ENCODE measurements around the gene ZC3H12D.
A peak's percentile ranks its signal among the peaks of the same experiment; 100 is the strongest.

ZC3H12D gene

GRCh38 chr6:149470948-149471347 lies 13.9 kb downstream of the ZC3H12D start:
- H3K18ac ChIP-seq (ENCODE audit: low read length): peak overlapping the region; percentile 36
- H2AK5ac ChIP-seq (ENCODE audit: low read depth, low read length): no peak overlapping the region

DNA sequence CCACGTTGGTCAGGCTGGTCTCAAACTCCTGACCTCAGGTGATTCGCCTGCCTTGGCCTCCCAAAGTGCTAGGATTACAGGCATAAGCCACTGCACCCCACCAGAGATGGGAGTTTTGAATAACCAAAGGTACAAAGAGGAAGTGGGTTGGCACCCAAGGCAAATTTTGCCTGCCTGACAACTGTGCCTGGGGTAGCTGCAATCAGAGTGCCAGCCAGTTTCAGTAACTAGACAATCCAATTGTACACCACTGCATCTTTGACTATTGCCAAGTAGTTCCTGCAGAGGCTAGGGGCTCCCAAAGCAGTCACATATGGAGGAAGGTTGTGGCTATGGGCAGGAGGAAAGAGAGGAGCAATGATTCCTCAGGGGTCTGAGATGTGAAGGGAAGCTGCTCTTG lies 16.6 kb downstream of the ZC3H12D start:
- no peaks in the 10 kb centered on the region for H3K36me3 ChIP-seq (replicated peaks in 1 of 2; ENCODE audit: control insufficient read depth in 2 of 2, insufficient read depth in 2 of 2, low read length in 2 of 2)
- no peak overlapping the region for H3K14ac ChIP-seq (ENCODE audit: low read length)
- no peaks in the 10 kb centered on the region for H3K79me1 ChIP-seq (ENCODE audit: low read depth, low read length)
- H3K4me2 ChIP-seq (ENCODE audit: insufficient read depth, low read length, poor library complexity, severe bottlenecking): no peak overlapping the region
- no peak for DNase-seq (ENCODE audit: low spot score)
- no peak overlapping the region for H3K9ac ChIP-seq (ENCODE audit: low read depth, low read length, poor library complexity)
- no peak overlapping the region for H4K91ac ChIP-seq (ENCODE audit: low read depth, low read length, poor library complexity)
- H3K18ac ChIP-seq (ENCODE audit: low read length): no peak overlapping the region
- no peak overlapping the region for H3K23ac ChIP-seq (ENCODE audit: low read depth, low read length, poor library complexity)
- no peak overlapping the region for H4K8ac ChIP-seq (ENCODE audit: low read depth, low read length)
- H2AK5ac ChIP-seq (ENCODE audit: low read depth, low read length): no peak overlapping the region
- no peak overlapping the region for H2BK120ac ChIP-seq (ENCODE audit: low read depth, low read length)
- H2BK5ac ChIP-seq (ENCODE audit: low read length): no peak overlapping the region
- no peaks in the 10 kb centered on the region for H3K9me3 ChIP-seq (replicated peaks in 1 of 2; ENCODE audit: control insufficient read depth in 2 of 2, insufficient read depth in 1 of 2, low read depth in 1 of 2, low read length in 2 of 2)
- no peak overlapping the region for H2BK12ac ChIP-seq (ENCODE audit: low read length)
- no peak overlapping the region for H2AFZ ChIP-seq (ENCODE audit: low read length)
- WGBS, 2 donors (ENCODE audit: extremely low coverage in 2 of 2, insufficient read length in 2 of 2, insufficient replicate concordance in 1 of 2): no CpG with 5 or more reads among the region's 2 CpGs
- no peak overlapping the region for H3K4me3 ChIP-seq (ENCODE audit: low read length in 2 of 2)
- no peak overlapping the region for H3K27ac ChIP-seq (replicated peaks; ENCODE audit: low read length)
- H3K4ac ChIP-seq (ENCODE audit: low read length): no peak overlapping the region
- H3K27me3 ChIP-seq (ENCODE audit: control insufficient read depth in 3 of 3, insufficient read depth in 3 of 3, low read depth in 1 of 3, low read length in 3 of 3): no peaks in the 10 kb centered on the region
- no peak overlapping the region for H2BK15ac ChIP-seq (ENCODE audit: low read length)
- peaks cover 0 to 2% of the 10 kb centered on the region in 2 donors for H3K4me1 ChIP-seq (ENCODE audit: control insufficient read depth in 2 of 2, insufficient read depth in 1 of 2, low read depth in 1 of 2, low read length in 2 of 2)

More at GRCh38 chr6:149470948-149471347, 13.9 kb downstream of the ZC3H12D start:
- Histone ChIP-seq H3K4me3 (ENCODE audit: low read length in 2 of 2) (no peak overlapping the region), H3K36me3 (replicated peaks in 1 of 2; ENCODE audit: control insufficient read depth in 2 of 2, insufficient read depth in 2 of 2, low read length in 2 of 2) (no peaks in the 10 kb centered on the region), H3K27me3 (ENCODE audit: control insufficient read depth in 3 of 3, insufficient read depth in 3 of 3, low read depth in 1 of 3, low read length in 3 of 3) (no peaks in the 10 kb centered on the region), H3K14ac (ENCODE audit: low read length) (no peak overlapping the region), H3K79me1 (ENCODE audit: low read depth, low read length) (no peaks in the 10 kb centered on the region), H2BK12ac (ENCODE audit: low read length) (no peak overlapping the region), H2BK5ac (ENCODE audit: low read length) (no peak overlapping the region), H3K4me1 (ENCODE audit: control insufficient read depth in 2 of 2, insufficient read depth in 1 of 2, low read depth in 1 of 2, low read length in 2 of 2) (peaks cover 0 to 2% of the 10 kb centered on the region in 2 donors), H2BK15ac (ENCODE audit: low read length) (no peak overlapping the region), H3K9ac (ENCODE audit: low read depth, low read length, poor library complexity) (peak overlapping the region; percentile 63), H2AFZ (ENCODE audit: low read length) (no peak overlapping the region), H2BK120ac (ENCODE audit: low read depth, low read length) (no peak overlapping the region), H3K27ac (replicated peaks; ENCODE audit: low read length) (no peak overlapping the region), H4K8ac (ENCODE audit: low read depth, low read length) (no peak overlapping the region), H3K4me2 (ENCODE audit: insufficient read depth, low read length, poor library complexity, severe bottlenecking) (no peak overlapping the region), H3K9me3 (replicated peaks in 1 of 2; ENCODE audit: control insufficient read depth in 2 of 2, insufficient read depth in 1 of 2, low read depth in 1 of 2, low read length in 2 of 2) (no peaks in the 10 kb centered on the region), H3K4ac (ENCODE audit: low read length) (no peak overlapping the region), H3K23ac (ENCODE audit: low read depth, low read length, poor library complexity) (no peak overlapping the region), H4K91ac (ENCODE audit: low read depth, low read length, poor library complexity) (no peak overlapping the region)
- DNase-seq (ENCODE audit: low spot score): no peak
- no CpG with 5 or more reads among the region's 2 CpGs for WGBS, 2 donors (ENCODE audit: extremely low coverage in 2 of 2, insufficient read length in 2 of 2, insufficient replicate concordance in 1 of 2)

- Histone ChIP-seq H3K27ac (replicated peaks; ENCODE audit: low read length) (no peak overlapping the region), H2AK5ac (ENCODE audit: low read depth, low read length) (no peak overlapping the region), H3K23ac (ENCODE audit: low read depth, low read length, poor library complexity) (no peak overlapping the region), H3K9me3 (replicated peaks in 1 of 2; ENCODE audit: control insufficient read depth in 2 of 2, insufficient read depth in 1 of 2, low read depth in 1 of 2, low read length in 2 of 2) (no peaks in the 10 kb centered on the region), H2BK12ac (ENCODE audit: low read length) (no peak overlapping the region), H4K8ac (ENCODE audit: low read depth, low read length) (no peak overlapping the region), H3K9ac (ENCODE audit: low read depth, low read length, poor library complexity) (no peak overlapping the region), H2BK15ac (ENCODE audit: low read length) (no peak overlapping the region), H2AFZ (ENCODE audit: low read length) (no peak overlapping the region), H3K4me2 (ENCODE audit: insufficient read depth, low read length, poor library complexity, severe bottlenecking) (no peak overlapping the region), H2BK5ac (ENCODE audit: low read length) (no peak overlapping the region), H3K4me1 (ENCODE audit: control insufficient read depth in 2 of 2, insufficient read depth in 1 of 2, low read depth in 1 of 2, low read length in 2 of 2) (no peaks in the 10 kb centered on the region), H3K14ac (ENCODE audit: low read length) (no peak overlapping the region), H3K18ac (ENCODE audit: low read length) (no peak overlapping the region), H3K4ac (ENCODE audit: low read length) (no peak overlapping the region), H3K4me3 (ENCODE audit: low read length in 2 of 2) (no peak overlapping the region), H4K91ac (ENCODE audit: low read depth, low read length, poor library complexity) (no peak overlapping the region), H2BK120ac (ENCODE audit: low read depth, low read length) (no peak overlapping the region), H3K27me3 (ENCODE audit: control insufficient read depth in 3 of 3, insufficient read depth in 3 of 3, low read depth in 1 of 3, low read length in 3 of 3) (no peaks in the 10 kb centered on the region), H3K36me3 (replicated peaks in 1 of 2; ENCODE audit: control insufficient read depth in 2 of 2, insufficient read depth in 2 of 2, low read length in 2 of 2) (no peaks in the 10 kb centered on the region), H3K79me1 (ENCODE audit: low read depth, low read length) (no peaks in the 10 kb centered on the region)
- no peak for DNase-seq (ENCODE audit: low spot score)
- no CpG with 5 or more reads among the region's 4 CpGs for WGBS, 2 donors (ENCODE audit: extremely low coverage in 2 of 2, insufficient read length in 2 of 2, insufficient replicate concordance in 1 of 2)
These were observed 17.5 kb downstream of the ZC3H12D start for GRCh38 chr6:149467265-149467664.

GRCh38 chr6:149464411-149464810 lies 20.4 kb downstream of the ZC3H12D start:
- Histone ChIP-seq H3K23ac (ENCODE audit: low read depth, low read length, poor library complexity) (no peak overlapping the region), H2BK12ac (ENCODE audit: low read length) (no peak overlapping the region), H3K27ac (replicated peaks; ENCODE audit: low read length) (no peak overlapping the region), H3K4ac (ENCODE audit: low read length) (no peak overlapping the region), H2AK5ac (ENCODE audit: low read depth, low read length) (no peak overlapping the region), H3K9ac (ENCODE audit: low read depth, low read length, poor library complexity) (no peak overlapping the region), H3K36me3 (replicated peaks in 1 of 2; ENCODE audit: control insufficient read depth in 2 of 2, insufficient read depth in 2 of 2, low read length in 2 of 2) (no peaks in the 10 kb centered on the region), H3K4me1 (ENCODE audit: control insufficient read depth in 2 of 2, insufficient read depth in 1 of 2, low read depth in 1 of 2, low read length in 2 of 2) (no peaks in the 10 kb centered on the region), H4K91ac (ENCODE audit: low read depth, low read length, poor library complexity) (no peak overlapping the region), H3K14ac (ENCODE audit: low read length) (no peak overlapping the region), H4K8ac (ENCODE audit: low read depth, low read length) (no peak overlapping the region), H3K27me3 (ENCODE audit: control insufficient read depth in 3 of 3, insufficient read depth in 3 of 3, low read depth in 1 of 3, low read length in 3 of 3) (no peaks in the 10 kb centered on the region), H2BK5ac (ENCODE audit: low read length) (peak overlapping the region; percentile 80), H3K4me2 (ENCODE audit: insufficient read depth, low read length, poor library complexity, severe bottlenecking) (no peak overlapping the region), H2AFZ (ENCODE audit: low read length) (no peak overlapping the region), H3K9me3 (replicated peaks in 1 of 2; ENCODE audit: control insufficient read depth in 2 of 2, insufficient read depth in 1 of 2, low read depth in 1 of 2, low read length in 2 of 2) (no peaks in the 10 kb centered on the region), H3K18ac (ENCODE audit: low read length) (no peak overlapping the region), H2BK15ac (ENCODE audit: low read length) (no peak overlapping the region), H3K4me3 (ENCODE audit: low read length in 2 of 2) (no peak overlapping the region), H2BK120ac (ENCODE audit: low read depth, low read length) (no peak overlapping the region), H3K79me1 (ENCODE audit: low read depth, low read length) (no peaks in the 10 kb centered on the region)
- DNase-seq (ENCODE audit: low spot score): no peak
- WGBS, 2 donors (ENCODE audit: extremely low coverage in 2 of 2, insufficient read length in 2 of 2, insufficient replicate concordance in 1 of 2): no CpG with 5 or more reads among the region's 8 CpGs
